OCI-LY1 (cell line): ENCODE measurements around the gene GDF15.

Source experiments
- H2AFZ ChIP-seq: fragments of 200-600 bp; sonication (generic), shearing (Covaris generic); 2 replicates; pipeline ENCODE4 v1.6.0; 2014; ENCODE audit warnings: antibody characterized with exemption, mild to moderate bottlenecking, low read length
- H3F3A ChIP-seq: fragments of 200-600 bp; sonication (generic), shearing (Covaris generic); 2 replicates; pipeline ENCODE4 v1.6.0; 2014; ENCODE audit warnings: mild to moderate bottlenecking, antibody characterized with exemption, low read length, moderate library complexity; ENCODE audit not compliant: insufficient read depth
- H3K27ac ChIP-seq: fragments of 200-600 bp; sonication (generic); 2 replicates; pipeline ENCODE4 v1.5.1; 2014; ENCODE audit warnings: low read length, mixed run types, mild to moderate bottlenecking, low read depth; ENCODE audit not compliant: poor library complexity, severe bottlenecking
- H3K27me3 ChIP-seq: fragments of 200-600 bp; sonication (generic); 2 replicates; pipeline ENCODE4 v1.6.0; 2014; ENCODE audit warnings: antibody characterized with exemption, mild to moderate bottlenecking, low read length, moderate library complexity; ENCODE audit not compliant: insufficient read depth
- H3K36me3 ChIP-seq: fragments of 200-600 bp; sonication (generic); 2 replicates; pipeline ENCODE4 v1.6.1; 2014; ENCODE audit warnings: mild to moderate bottlenecking, antibody characterized with exemption, low read length, moderate library complexity, mixed read lengths; ENCODE audit not compliant: insufficient read depth
- H3K4me1 ChIP-seq: fragments of 200-600 bp; sonication (generic); 2 replicates; pipeline ENCODE4 v1.5.1; 2014; ENCODE audit warnings: mild to moderate bottlenecking, low read length, moderate library complexity; ENCODE audit not compliant: insufficient read depth, severe bottlenecking
- H3K4me2 ChIP-seq: fragments of 200-600 bp; sonication (generic), shearing (Covaris generic); 2 replicates; pipeline ENCODE4 v1.6.1; 2014; ENCODE audit warnings: low read length
- H3K4me3 ChIP-seq: fragments of 200-600 bp; sonication (generic); 2 replicates; pipeline ENCODE4 v1.5.1; 2014; ENCODE audit warnings: low read length, low read depth, mild to moderate bottlenecking, mixed read lengths; ENCODE audit not compliant: poor library complexity, severe bottlenecking
- H3K79me2 ChIP-seq: fragments of 200-600 bp; shearing (Covaris generic); 2 replicates; pipeline ENCODE4 v1.6.1; 2016; ENCODE audit warnings: mixed run types, low read length, mixed read lengths; ENCODE audit not compliant: insufficient read depth
- H3K9ac ChIP-seq: fragments of 200-600 bp; sonication (generic), shearing (Covaris generic); 2 replicates; pipeline ENCODE4 v1.6.1; 2014; ENCODE audit warnings: mild to moderate bottlenecking, low read length, mixed read lengths
- H3K9me2 ChIP-seq: fragments of 200-600 bp; sonication (generic), shearing (Covaris generic); 2 replicates; pipeline ENCODE4 v1.6.1; 2014; ENCODE audit warnings: low read depth, mild to moderate bottlenecking, low read length, mixed read lengths
- H3K9me3 ChIP-seq: fragments of 200-600 bp; shearing (Covaris generic); 2 replicates; pipeline ENCODE4 v1.6.1; 2014; ENCODE audit warnings: low read length, mixed read lengths
- H4K20me1 ChIP-seq: fragments of 200-600 bp; sonication (generic), shearing (Covaris generic); 2 replicates; pipeline ENCODE4 v1.6.0; 2016; ENCODE audit warnings: mild to moderate bottlenecking, low read length; ENCODE audit not compliant: insufficient read depth
- EZH2 ChIP-seq: fragments of 200-600 bp; sonication (generic), shearing (Covaris generic); IDR thresholded peaks from 2 replicates; pipeline ENCODE4 v1.8.0; 2017; ENCODE audit warnings: borderline replicate concordance, mixed run types, mild to moderate bottlenecking, antibody characterized with exemption, low read length, moderate library complexity, mixed read lengths
- TF ChIP-seq, protein P1 (sequence below): fragments of 200-600 bp; sonication (generic), shearing (Covaris generic); IDR thresholded peaks from 2 replicates; pipeline ENCODE4 v1.5.1; 2017; ENCODE audit warnings: mild to moderate bottlenecking, antibody characterized with exemption, low read length, moderate library complexity, mixed read lengths

Gene GDF15

DNA sequence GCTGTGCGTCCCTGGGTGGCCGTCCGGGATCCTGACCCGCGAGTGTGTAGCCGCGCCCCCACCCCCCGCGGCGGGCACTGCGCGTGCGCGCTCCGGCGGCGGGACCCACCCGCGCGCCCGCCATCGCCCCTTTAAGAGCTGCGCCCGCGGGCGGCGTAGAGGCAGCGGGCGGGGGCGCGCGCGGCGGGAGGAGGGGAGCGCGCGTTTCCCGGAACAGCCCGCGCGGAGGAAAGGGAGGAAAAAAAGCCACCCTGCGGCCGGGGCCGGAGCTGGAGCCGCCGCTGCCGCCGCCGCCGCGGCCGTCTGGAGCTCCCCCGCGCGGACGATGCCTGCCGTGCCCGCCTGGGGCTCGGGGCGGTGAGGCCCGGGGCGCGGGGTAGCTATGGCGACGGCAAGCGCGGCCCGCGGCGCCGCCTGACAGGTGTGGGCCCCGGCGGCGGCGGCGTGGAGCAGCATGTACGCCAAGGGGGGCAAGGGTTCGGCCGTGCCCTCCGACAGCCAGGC is 33.3 kb downstream of the GDF15 start, which contains the start of gene SSBP4:
Gene SSBP4 (plus strand): TSS at position 204 of the 504 bp plus-strand sequence. CDS start 251 bp downstream, at position 455.
- H3K9ac ChIP-seq = peak within 1 kb of the TSS; percentile 60
- H3K27ac ChIP-seq = no peak within 1 kb of the TSS
- peaks cover 44% of the 10 kb centered on the region for H3K4me1 ChIP-seq
- H3F3A ChIP-seq = no peaks in the 10 kb centered on the region
- H3K9me2 ChIP-seq = no peaks in the 10 kb centered on the region
- no peak within 1 kb of the TSS for H2AFZ ChIP-seq
- H3K4me3 ChIP-seq = peak within 1 kb of the TSS; percentile 65
- no peaks in the 10 kb centered on the region for H3K27me3 ChIP-seq
- no peak for TF ChIP-seq EZH2
- TF ChIP-seq, protein P1, sequence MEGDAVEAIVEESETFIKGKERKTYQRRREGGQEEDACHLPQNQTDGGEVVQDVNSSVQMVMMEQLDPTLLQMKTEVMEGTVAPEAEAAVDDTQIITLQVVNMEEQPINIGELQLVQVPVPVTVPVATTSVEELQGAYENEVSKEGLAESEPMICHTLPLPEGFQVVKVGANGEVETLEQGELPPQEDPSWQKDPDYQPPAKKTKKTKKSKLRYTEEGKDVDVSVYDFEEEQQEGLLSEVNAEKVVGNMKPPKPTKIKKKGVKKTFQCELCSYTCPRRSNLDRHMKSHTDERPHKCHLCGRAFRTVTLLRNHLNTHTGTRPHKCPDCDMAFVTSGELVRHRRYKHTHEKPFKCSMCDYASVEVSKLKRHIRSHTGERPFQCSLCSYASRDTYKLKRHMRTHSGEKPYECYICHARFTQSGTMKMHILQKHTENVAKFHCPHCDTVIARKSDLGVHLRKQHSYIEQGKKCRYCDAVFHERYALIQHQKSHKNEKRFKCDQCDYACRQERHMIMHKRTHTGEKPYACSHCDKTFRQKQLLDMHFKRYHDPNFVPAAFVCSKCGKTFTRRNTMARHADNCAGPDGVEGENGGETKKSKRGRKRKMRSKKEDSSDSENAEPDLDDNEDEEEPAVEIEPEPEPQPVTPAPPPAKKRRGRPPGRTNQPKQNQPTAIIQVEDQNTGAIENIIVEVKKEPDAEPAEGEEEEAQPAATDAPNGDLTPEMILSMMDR = no peak
- H3K36me3 ChIP-seq = no peaks in the 10 kb centered on the region
- H3K4me2 ChIP-seq = peak within 1 kb of the TSS; percentile 85
- H4K20me1 ChIP-seq = no peaks in the 10 kb centered on the region
- no peaks in the 10 kb centered on the region for H3K9me3 ChIP-seq
- H3K79me2 ChIP-seq = no peaks in the 10 kb centered on the region

DNA sequence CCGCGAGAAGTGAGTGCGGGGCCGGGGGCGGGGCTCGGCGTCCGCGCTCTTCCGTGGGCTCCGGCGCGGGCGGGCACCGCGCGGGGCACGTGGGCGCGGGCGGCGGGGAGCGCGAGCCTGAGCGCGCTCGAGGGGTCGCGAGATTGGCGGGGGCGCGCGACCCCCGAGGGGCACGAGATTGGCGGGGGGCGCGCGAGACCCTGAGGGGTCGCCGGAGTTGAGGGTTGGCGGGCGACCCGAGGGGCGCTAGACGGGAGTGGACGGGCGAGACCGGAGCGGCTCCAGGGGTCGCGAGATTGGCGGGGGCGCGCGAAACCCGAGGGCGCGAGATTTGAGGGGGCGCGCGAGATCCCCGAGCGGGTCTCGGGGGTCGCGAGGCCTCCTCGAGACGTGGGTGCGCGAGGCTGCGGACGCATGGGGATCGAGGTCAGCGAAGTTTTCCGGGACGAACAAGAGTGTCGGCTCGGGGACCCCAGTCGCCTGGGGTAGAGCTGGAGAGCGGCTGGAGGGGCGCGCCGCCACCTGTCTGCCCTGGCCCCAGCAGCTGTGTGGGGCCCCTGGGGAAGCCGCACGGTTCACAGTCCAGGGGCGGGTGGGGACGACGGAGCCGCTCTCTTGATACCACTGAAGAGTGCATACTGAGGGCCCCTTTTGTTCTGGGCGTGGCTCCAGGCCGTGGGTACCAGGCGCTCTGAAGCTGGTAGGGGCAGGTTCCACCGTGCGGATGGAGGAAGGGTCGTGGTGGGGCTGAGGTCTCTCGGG is 33.9 kb downstream of the GDF15 start:
- peak overlapping the region; percentile 85 for H3K4me2 ChIP-seq
- peak overlapping the region; percentile 60 for H3K9ac ChIP-seq
- H3K27me3 ChIP-seq = no peaks in the 10 kb centered on the region
- no peak overlapping the region for H2AFZ ChIP-seq
- H3K79me2 ChIP-seq = no peaks in the 10 kb centered on the region
- H3K9me2 ChIP-seq = no peaks in the 10 kb centered on the region
- H3K4me3 ChIP-seq = peak overlapping the region; percentile 65
- peaks cover 44% of the 10 kb centered on the region for H3K4me1 ChIP-seq
- no peaks in the 10 kb centered on the region for H3K36me3 ChIP-seq
- H3K9me3 ChIP-seq = no peaks in the 10 kb centered on the region
- TF ChIP-seq, protein P1 = no peak
- no peak for TF ChIP-seq EZH2
- H4K20me1 ChIP-seq = no peaks in the 10 kb centered on the region
- no peaks in the 10 kb centered on the region for H3F3A ChIP-seq
- H3K27ac ChIP-seq = no peak overlapping the region

DNA sequence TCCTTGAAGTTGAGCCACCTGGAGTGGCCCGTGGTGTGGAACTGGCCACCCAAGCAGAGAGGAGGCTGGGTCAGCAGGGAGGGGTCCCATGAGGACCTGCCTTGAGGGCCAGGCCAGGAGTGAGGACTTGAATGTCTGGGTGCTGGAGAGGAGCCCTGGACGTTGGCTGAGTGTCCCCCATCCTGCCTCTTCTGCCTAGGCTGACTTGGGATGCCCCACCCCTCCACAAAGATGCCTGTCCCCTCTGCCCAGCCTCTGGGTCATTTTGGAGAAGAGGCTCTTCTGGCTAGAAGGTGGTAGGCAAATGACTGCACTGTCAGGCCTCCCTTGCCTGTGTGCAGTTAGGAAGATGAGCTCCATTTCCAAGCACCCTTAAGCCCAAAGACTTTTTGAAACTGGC is 35.0 kb downstream of the GDF15 start:
- Histone ChIP-seq H4K20me1 (no peaks in the 10 kb centered on the region), H3K9ac (no peak overlapping the region), H3F3A (no peaks in the 10 kb centered on the region), H3K27me3 (no peaks in the 10 kb centered on the region), H3K79me2 (no peaks in the 10 kb centered on the region), H3K4me3 (no peak overlapping the region), H3K27ac (no peak overlapping the region), H3K4me1 (peaks cover 44% of the 10 kb centered on the region), H2AFZ (no peak overlapping the region), H3K36me3 (no peaks in the 10 kb centered on the region), H3K9me2 (no peaks in the 10 kb centered on the region), H3K9me3 (no peaks in the 10 kb centered on the region), H3K4me2 (no peak overlapping the region)
- TF ChIP-seq, protein P1 = no peak
- no peak for TF ChIP-seq EZH2
